ENCODE results near the gene DCAF15.

Gene DCAF15

GRCh38 chr19:13931391-13932148 is 20.7 kb upstream of the DCAF15 start:
- TF ChIP-seq EP300 (IDR thresholded peaks at IDR 0.05; ENCODE audit: borderline replicate concordance) (no peak), TCF12 (IDR thresholded peaks at IDR 0.05; ENCODE audit: low read depth) (no peak), NFIC (IDR thresholded peaks at IDR 0.05) (no peak), USF1 (IDR thresholded peaks at IDR 0.05) (no peak), FOXM1 (IDR thresholded peaks at IDR 0.05; ENCODE audit: borderline replicate concordance, low read depth) (no peak), CREB1 (IDR thresholded peaks at IDR 0.05; ENCODE audit: low read depth) (no peak), TEAD4 (IDR thresholded peaks at IDR 0.05) (no peak), ZBTB7A (IDR thresholded peaks at IDR 0.05; ENCODE audit: low read depth) (no peak), REST (IDR thresholded peaks at IDR 0.05; ENCODE audit: low read depth) (no peak)

GRCh38 chr19:13932149-13932637 is 20.1 kb upstream of the DCAF15 start:
- TF ChIP-seq FOXM1 (IDR thresholded peaks at IDR 0.05; ENCODE audit: borderline replicate concordance, low read depth) (no peak), TAF1 (IDR thresholded peaks at IDR 0.05; ENCODE audit: low read depth) (no peak), CREB1 (IDR thresholded peaks at IDR 0.05; ENCODE audit: low read depth) (no peak), USF1 (IDR thresholded peaks at IDR 0.05) (no peak), YY1 (IDR thresholded peaks at IDR 0.05; ENCODE audit: low read depth) (no peak), REST (IDR thresholded peaks at IDR 0.05; ENCODE audit: low read depth) (no peak), MAX (IDR thresholded peaks at IDR 0.05) (no peak), TEAD4 (IDR thresholded peaks at IDR 0.05) (no peak), EP300 (IDR thresholded peaks at IDR 0.05; ENCODE audit: borderline replicate concordance) (no peak)

GRCh38 chr19:13932911-13933393 is 19.4 kb upstream of the DCAF15 start:
- TF ChIP-seq MAX (IDR thresholded peaks at IDR 0.05): no peak
- no peak for TF ChIP-seq USF1 (IDR thresholded peaks at IDR 0.05)
- TF ChIP-seq NFIC (IDR thresholded peaks at IDR 0.05): no peak
- no peak for TF ChIP-seq TAF1 (IDR thresholded peaks at IDR 0.05; ENCODE audit: low read depth)
- no peak for TF ChIP-seq CREB1 (IDR thresholded peaks at IDR 0.05; ENCODE audit: low read depth)
- TF ChIP-seq RAD21 (IDR thresholded peaks at IDR 0.05; ENCODE audit: low read depth): no peak
- no peak for TF ChIP-seq EP300 (IDR thresholded peaks at IDR 0.05; ENCODE audit: borderline replicate concordance)
- TF ChIP-seq ZBTB7A (IDR thresholded peaks at IDR 0.05; ENCODE audit: low read depth): no peak
- no peak for TF ChIP-seq TEAD4 (IDR thresholded peaks at IDR 0.05)
- no peak for TF ChIP-seq CEBPB (IDR thresholded peaks at IDR 0.05)
- TF ChIP-seq FOXM1 (IDR thresholded peaks at IDR 0.05; ENCODE audit: borderline replicate concordance, low read depth): no peak
- TF ChIP-seq REST (IDR thresholded peaks at IDR 0.05; ENCODE audit: low read depth): no peak
- no peak for TF ChIP-seq TCF12 (IDR thresholded peaks at IDR 0.05; ENCODE audit: low read depth)
- no peak for TF ChIP-seq EGR1 (IDR thresholded peaks at IDR 0.05)
- no peak for TF ChIP-seq YY1 (IDR thresholded peaks at IDR 0.05; ENCODE audit: low read depth)

- TF ChIP-seq EP300 (IDR thresholded peaks at IDR 0.05; ENCODE audit: borderline replicate concordance): no peak
- no peak for TF ChIP-seq MAX (IDR thresholded peaks at IDR 0.05)
- TF ChIP-seq USF1 (IDR thresholded peaks at IDR 0.05): no peak
- no peak for TF ChIP-seq TCF12 (IDR thresholded peaks at IDR 0.05; ENCODE audit: low read depth)
- TF ChIP-seq FOXM1 (IDR thresholded peaks at IDR 0.05; ENCODE audit: borderline replicate concordance, low read depth): no peak
These were observed 17.6 kb upstream of the DCAF15 start for GRCh38 chr19:13934785-13935109.
